Sigmoid colon (tissue), 7 donors: ENCODE results near the gene SMAP2. TPM values are rescaled to one million over a fixed set of nuclear protein-coding genes. Genes with fewer than 3 reads are reported as not detected.
A peak's percentile ranks its signal among the peaks of the same experiment; 100 is the strongest.

Source experiments
- DNase-seq: peaks from one replicate; pipeline ENCODE4 v3.0.0-alpha.2; 2019
- H3K27ac ChIP-seq, 4 donors: fragments of 200-600 bp; sonication (generic); one replicate each; pipeline ENCODE4 v1.5.1; 2016 to 2019; ENCODE audit warnings: mild to moderate bottlenecking in 1 of 4
- H3K27me3 ChIP-seq, 3 donors: fragments of 200-600 bp; sonication (generic); one replicate each; pipeline ENCODE4 v1.5.1; 2019; ENCODE audit warnings: mild to moderate bottlenecking in 1 of 3
- H3K36me3 ChIP-seq, 4 donors: fragments of 200-600 bp; sonication (generic); one replicate each; pipeline ENCODE4 v1.5.1; 2016 to 2019
- H3K4me1 ChIP-seq, 4 donors: fragments of 200-600 bp; sonication (generic); one replicate each; pipeline ENCODE4 v1.5.1; 2017 to 2019
- H3K4me3 ChIP-seq, 4 donors: fragments of 200-600 bp; sonication (generic); one replicate each; pipeline ENCODE4 v1.5.1; 2017 to 2019; ENCODE audit warnings: mild to moderate bottlenecking in 2 of 4, moderate library complexity in 1 of 4
- H3K9me3 ChIP-seq, 4 donors: fragments of 200-600 bp in 3 of 4; sonication (generic) in 3 of 4; one replicate each; pipeline versions ENCODE4 v1.5.1 to v1.6.1; 2013 to 2019
- EP300 ChIP-seq, 4 donors: sonication (generic); formaldehyde crosslinking; IDR thresholded peaks; one replicate each; pipeline ENCODE4 v1.6.1; 2017; ENCODE audit warnings: antibody characterized with exemption in 4 of 4
- POLR2A ChIP-seq, 2 donors: fragments of 450-650 bp; IDR thresholded peaks; one replicate each; pipeline ENCODE4 v1.6.1; 2016; ENCODE audit warnings: antibody characterized with exemption in 2 of 2, mild to moderate bottlenecking in 2 of 2, moderate library complexity in 2 of 2
- POLR2AphosphoS5 ChIP-seq, 4 donors: sonication (generic); formaldehyde crosslinking; IDR thresholded peaks; one replicate each; pipeline ENCODE4 v1.6.1; 2017; ENCODE audit warnings: antibody characterized with exemption in 4 of 4
- WGBS, 2 donors: extraction: QIAGEN DNeasy Blood & Tissue Kit; methylation state at CpG; one replicate each; pipeline ENCODE4 v1.1.7; 2013; 5-methylcytosine and 5-hydroxymethylcytosine counted together
- intact Hi-C: fragments of 100-400 bp; cut with DNase I; formaldehyde crosslinking; loops from one replicate; pipeline ENCODE4 v1.15.1; 2023
- polyA plus RNA-seq, 3 donors: library from polyadenylated mRNA; stranded (reverse); fragments of 200-250 nt; gene quantifications; one replicate each; pipeline ENCODE4 v1.2.3, GENCODE V29; 2013
- total RNA-seq, 4 donors: library from RNA; depleted of rRNA; stranded (reverse); fragments of >200 nt; gene quantifications; one replicate each; pipeline ENCODE4 v1.1.0, GENCODE V29; 2016
- TF ChIP-seq, protein P1 (sequence below), 4 experiments: fragments of 450-650 bp in 3 of 4; fragments of 200-600 bp in 1 of 4; IDR thresholded peaks; one replicate each; pipeline ENCODE4 v1.5.1; 2016 to 2019; ENCODE audit warnings: antibody characterized with exemption in 4 of 4, mild to moderate bottlenecking in 3 of 4, moderate library complexity in 2 of 4
- donor health status: healthy with polysubstance abuse.
- donor health status: Bipolar disorder and iron deficiency.
- donor health status: healthy.

Gene SMAP2
- total and polyA plus RNA-seq, 7 donors: 20.5 to 113 (median 24.3) TPM

DNA sequence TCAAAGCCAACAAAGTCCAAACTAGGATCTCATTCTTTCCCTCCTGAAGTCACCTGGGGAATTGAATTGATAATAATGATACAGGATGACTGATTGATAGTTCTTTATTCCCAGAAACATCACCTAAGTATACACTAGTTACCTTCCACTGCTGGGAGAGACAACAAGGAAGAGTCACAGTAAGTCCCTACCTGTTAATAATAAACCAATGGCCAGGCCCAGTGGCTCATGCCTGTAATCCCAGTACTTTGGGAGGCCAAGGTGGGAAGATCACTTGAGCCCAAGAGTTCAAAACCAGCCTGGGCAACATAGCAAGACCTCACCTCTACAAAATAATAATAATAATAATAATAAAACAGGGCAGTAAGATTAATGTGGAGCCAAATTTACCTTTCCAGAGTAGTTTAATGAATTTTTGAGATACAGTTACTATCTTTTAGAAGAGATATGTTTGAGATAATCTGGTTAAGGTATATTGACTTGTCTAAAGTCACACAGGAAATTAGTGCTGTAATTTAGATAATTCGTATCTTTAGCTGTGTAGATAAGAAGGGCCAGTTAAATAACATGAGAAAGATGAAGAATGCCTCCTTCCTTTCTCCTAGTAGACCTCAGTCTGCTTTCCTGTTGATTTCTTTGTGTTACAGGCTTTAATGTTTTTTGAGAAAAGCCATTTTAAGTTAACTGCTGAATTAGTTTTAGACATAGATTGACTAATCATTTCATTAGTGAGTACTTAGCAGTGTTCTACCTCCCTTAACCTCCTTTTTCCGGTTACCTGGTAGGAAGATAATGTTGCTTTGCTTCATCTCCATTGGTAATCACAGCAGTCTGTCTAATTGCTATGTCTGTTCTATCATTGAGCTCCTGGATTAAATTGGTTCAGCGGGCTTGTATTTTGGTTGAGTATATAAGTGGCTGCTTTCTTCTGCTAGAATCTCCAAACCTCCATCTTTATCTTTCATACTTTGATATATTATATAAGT is 22.0 kb downstream of the SMAP2 start:
- no peak for DNase-seq
- Histone ChIP-seq H3K36me3 (no peaks in the 10 kb centered on the region), H3K4me1 (peaks cover 0 to 30% (median 8%) of the 10 kb centered on the region in 4 donors), H3K27me3 (no peaks in the 10 kb centered on the region), H3K9me3 (no peaks in the 10 kb centered on the region), H3K27ac (peak overlapping the region in 3 of 4 donors; percentile 15 to 72 (median 66)), H3K4me3 (no peak overlapping the region)
- 73 to 85% methylated on average over 3 of the region's 3 CpGs for WGBS, 2 donors
- TF ChIP-seq POLR2A (IDR thresholded peaks at IDR 0.05) (no peak), POLR2AphosphoS5 (IDR thresholded peaks at IDR 0.05) (no peak), EP300 (IDR thresholded peaks at IDR 0.05) (no peak)
- TF ChIP-seq, protein P1, sequence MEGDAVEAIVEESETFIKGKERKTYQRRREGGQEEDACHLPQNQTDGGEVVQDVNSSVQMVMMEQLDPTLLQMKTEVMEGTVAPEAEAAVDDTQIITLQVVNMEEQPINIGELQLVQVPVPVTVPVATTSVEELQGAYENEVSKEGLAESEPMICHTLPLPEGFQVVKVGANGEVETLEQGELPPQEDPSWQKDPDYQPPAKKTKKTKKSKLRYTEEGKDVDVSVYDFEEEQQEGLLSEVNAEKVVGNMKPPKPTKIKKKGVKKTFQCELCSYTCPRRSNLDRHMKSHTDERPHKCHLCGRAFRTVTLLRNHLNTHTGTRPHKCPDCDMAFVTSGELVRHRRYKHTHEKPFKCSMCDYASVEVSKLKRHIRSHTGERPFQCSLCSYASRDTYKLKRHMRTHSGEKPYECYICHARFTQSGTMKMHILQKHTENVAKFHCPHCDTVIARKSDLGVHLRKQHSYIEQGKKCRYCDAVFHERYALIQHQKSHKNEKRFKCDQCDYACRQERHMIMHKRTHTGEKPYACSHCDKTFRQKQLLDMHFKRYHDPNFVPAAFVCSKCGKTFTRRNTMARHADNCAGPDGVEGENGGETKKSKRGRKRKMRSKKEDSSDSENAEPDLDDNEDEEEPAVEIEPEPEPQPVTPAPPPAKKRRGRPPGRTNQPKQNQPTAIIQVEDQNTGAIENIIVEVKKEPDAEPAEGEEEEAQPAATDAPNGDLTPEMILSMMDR (IDR thresholded peaks at IDR 0.05): no peak
- intact Hi-C loops: no loop called here

DNA sequence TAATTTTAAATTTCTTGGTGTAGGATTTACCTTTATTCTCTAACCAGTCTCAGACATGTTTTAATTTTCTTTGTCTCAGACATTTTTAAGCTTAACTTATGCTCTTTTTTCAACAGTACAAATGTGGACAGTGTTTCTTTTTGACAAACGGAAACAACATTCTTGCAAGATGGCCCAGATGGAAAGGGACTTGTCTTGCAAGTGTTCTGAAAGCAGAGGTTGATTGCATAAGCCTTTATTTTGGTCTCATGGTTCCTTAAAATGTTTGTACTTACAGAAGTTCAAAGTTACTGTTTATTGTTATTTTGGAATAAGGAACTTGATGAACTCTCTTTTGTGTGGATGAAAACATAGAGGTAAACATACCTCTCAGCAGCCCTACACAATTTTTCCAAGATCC is 22.9 kb downstream of the SMAP2 start:
- H3K27ac ChIP-seq: peak overlapping the region; percentile 12 to 66 (median 16)
- peak in 1 of 4 donors; percentile 65 for TF ChIP-seq EP300 (IDR thresholded peaks at IDR 0.05)
- TF ChIP-seq, protein P1 (IDR thresholded peaks at IDR 0.05): no peak
- TF ChIP-seq POLR2AphosphoS5 (IDR thresholded peaks at IDR 0.05): peak in 1 of 4 donors; percentile 47
- WGBS, 2 donors: 59 to 86% methylated on average over 1 of the region's 1 CpG
- DNase-seq: no peak
- H3K27me3 ChIP-seq: no peaks in the 10 kb centered on the region
- H3K4me1 ChIP-seq: peaks cover 0 to 29% (median 7%) of the 10 kb centered on the region in 4 donors
- intact Hi-C loops: no loop called here
- H3K9me3 ChIP-seq: no peaks in the 10 kb centered on the region
- H3K36me3 ChIP-seq: no peaks in the 10 kb centered on the region
- no peak overlapping the region for H3K4me3 ChIP-seq

DNA sequence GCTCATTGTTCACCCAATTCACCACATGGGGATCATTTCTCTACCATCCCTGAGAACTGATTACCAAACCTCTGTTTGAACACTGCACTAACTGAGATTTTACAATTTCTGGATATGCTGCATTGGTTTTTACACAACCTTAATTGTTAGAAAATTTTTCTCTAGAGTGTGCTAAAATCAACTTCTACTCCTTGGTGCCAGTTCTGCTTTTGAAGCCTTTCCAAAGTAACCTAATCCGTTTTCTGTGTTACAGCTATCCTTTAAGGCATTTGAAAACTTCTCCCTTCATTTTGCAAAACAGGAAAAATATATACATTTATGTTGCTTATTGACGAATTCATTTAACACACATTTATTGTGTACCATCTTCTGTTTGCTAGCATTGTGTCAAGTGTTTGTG is 23.7 kb downstream of the SMAP2 start:
- Histone ChIP-seq H3K4me1 (peaks cover 0 to 22% (median 4%) of the 10 kb centered on the region in 4 donors), H3K27ac (peak overlapping the region in 2 of 4 donors; percentile 12 to 33), H3K36me3 (no peaks in the 10 kb centered on the region), H3K9me3 (no peaks in the 10 kb centered on the region), H3K27me3 (no peaks in the 10 kb centered on the region), H3K4me3 (no peak overlapping the region)
- intact Hi-C loops: no loop called here
- TF ChIP-seq EP300 (IDR thresholded peaks at IDR 0.05) (no peak), POLR2AphosphoS5 (IDR thresholded peaks at IDR 0.05) (no peak), POLR2A (IDR thresholded peaks at IDR 0.05) (no peak)
- TF ChIP-seq, protein P1 (IDR thresholded peaks at IDR 0.05): no peak
- DNase-seq: no peak
- 87 to 91% methylated on average over 2 of the region's 2 CpGs for WGBS, 2 donors

DNA sequence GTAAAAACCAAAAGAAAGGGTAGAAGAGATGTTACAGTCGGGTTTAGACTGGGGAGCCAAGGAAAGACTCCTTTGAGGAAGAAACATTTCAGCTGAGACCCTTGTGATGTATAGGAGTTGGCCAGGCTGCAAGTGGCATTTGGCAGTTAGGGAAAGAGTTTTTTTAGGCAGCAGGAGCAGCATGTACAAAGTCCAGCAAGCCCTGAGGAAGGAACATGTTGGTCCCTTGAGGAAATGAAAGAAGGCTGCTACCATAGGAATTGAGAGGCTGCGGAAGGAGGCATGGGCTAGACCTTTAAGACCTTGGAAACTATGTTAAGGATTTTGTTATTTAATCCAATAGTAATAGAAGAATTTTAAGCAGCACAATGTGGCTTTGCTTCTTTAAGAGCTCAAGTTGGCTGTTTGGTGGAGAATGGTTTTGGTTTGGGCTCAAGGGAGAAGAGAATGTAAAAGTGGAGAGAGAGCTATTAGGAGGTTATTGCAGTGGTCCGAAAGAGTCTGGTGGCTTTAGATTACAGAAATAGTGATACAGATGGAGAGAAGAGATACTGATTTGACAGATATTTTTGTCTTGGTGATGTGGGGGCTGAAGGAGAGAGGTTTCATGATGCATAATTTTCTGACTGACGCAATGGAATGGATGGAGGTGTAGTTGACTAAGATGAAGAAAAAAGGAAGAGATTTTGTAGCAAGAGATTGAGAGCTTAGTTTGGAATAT is 26.6 kb downstream of the SMAP2 start:
- H3K27me3 ChIP-seq: no peaks in the 10 kb centered on the region
- H3K9me3 ChIP-seq: no peaks in the 10 kb centered on the region
- H3K36me3 ChIP-seq: no peaks in the 10 kb centered on the region
- 76 to 84% methylated on average over 4 of the region's 4 CpGs for WGBS, 2 donors
- TF ChIP-seq, protein P1 (IDR thresholded peaks at IDR 0.05): no peak
- TF ChIP-seq POLR2A (IDR thresholded peaks at IDR 0.05) (no peak), POLR2AphosphoS5 (IDR thresholded peaks at IDR 0.05) (peak in 1 of 4 donors; percentile 39), EP300 (IDR thresholded peaks at IDR 0.05) (no peak)
- peaks cover 0 to 8% (median 0%) of the 10 kb centered on the region in 4 donors for H3K4me1 ChIP-seq
- peak overlapping the region in 3 of 4 donors; percentile 11 to 51 (median 18) for H3K27ac ChIP-seq
- DNase-seq: no peak
- H3K4me3 ChIP-seq: no peak overlapping the region
- intact Hi-C loops: loop anchor here (5.0 kb wide), 1 partner anchor 58 kb away; no protein-coding TSS in a partner anchor
